DMS 273 (cell line): ENCODE measurements around the gene SLC25A20.

ENCODE experiments used
- DNase-seq: peaks from one replicate; lab custom pipeline; 2025; ENCODE audit not compliant: unreplicated experiment; lab: John Stamatoyannopoulos, UW

SLC25A20 gene

DNA sequence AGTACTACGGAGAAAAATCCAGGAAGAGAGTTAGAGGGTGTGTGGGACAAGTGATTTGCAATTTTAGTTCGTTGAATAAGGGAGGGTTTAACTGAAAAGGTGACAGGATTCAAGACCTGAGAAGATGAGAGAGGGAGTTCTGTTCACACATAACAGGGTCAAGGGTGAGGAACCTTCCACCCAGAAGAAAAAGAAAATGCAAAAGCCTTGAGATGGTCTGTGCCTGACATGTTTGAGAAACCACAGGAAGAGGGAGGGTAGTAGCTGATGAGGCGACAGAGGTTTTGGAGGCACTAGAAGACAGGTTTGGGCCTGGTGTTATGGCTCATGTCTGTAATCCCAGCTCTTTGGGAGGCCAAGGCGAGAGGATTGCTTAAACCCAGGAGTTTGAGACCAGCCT, 591 bp upstream of the SLC25A20 start:
- DNase-seq = no peak

DNA sequence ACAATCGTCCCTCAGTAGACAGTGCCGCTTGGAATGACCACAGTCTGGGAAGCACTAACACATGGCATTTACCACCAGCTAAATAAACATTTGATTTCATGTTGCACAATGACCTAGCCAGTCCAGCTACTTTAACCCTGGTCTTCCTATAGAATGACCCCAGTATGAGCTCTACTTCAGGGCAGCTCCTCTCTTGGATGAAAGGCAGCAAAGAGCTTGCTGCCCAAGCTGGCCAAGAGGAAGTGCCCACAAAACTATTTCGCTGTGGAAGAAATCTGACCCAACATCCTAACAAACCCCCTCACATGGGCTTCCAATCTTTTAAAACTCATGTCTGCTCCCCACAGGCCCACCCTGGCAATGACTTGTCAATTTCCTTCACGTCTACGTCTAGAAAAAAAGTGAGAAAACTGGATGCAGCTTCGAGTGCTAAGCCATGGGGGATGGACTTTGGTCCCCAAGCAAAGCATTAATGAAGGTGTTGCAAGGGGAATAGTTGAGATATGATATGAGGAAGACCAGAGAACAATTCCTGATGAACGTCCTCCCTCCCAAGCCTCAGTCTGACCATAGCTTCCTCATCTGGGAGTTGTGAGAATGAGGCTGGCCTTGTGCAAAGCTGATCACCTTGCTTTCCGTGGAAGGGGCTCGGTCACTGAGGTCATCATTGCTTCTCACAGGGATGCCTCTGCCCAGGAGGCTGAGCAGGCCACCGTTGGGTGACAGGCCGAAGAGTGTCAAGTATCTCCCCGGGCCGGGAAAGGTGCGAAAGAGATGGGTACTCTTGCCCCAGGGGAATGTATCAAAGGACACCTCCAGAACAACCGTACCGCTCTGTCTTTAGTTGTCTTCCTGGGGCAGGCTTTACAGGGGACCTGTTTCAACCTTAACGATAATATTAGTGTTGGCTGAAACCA, 964 bp downstream of the SLC25A20 start:
- DNase-seq = peak; percentile 7

DNA sequence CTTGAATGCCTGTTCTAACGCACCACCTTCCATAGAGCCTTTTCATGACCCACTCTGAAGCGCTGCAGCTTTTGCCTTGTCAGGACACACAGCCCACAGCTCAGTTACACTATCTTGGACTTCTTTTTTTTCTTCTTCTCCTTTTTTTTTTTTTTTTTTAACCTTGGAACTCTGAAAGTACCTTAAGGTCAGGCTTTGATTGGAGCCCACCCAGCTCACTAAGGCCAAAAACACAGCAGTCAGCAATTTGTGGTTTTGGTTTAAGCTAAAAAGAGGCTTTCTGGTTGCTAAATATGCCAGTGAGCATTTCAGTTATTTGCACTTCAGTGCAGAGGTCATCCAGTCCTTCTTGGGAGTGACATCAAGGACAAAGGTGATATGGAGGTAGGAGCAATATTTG, 1.7 kb downstream of the SLC25A20 start:
- no peak for DNase-seq

GRCh38 chr3:48894516-48894915, 4.2 kb downstream of the SLC25A20 start:
- no peak for DNase-seq

DNA sequence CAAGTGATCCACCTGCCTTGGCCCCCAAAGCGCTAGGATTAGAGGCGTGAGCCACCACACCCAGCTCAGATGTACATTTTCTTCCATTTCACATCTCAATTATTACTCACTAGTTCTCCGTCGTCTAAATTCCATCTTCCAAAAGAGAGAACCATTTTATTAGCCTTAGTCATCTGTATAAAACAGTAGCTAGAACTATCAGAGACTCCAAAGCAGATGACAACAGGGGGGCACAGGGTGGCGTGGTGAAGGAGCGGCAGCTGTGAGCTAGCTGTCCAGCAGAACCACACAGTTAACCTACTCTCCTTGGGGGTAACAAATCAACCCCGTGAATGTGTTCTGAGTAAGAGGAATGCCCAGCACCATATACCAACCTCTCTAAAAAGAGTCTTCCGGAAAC, 7.1 kb downstream of the SLC25A20 start:
- no peak for DNase-seq

GRCh38 chr3:48885753-48886152, 12.9 kb downstream of the SLC25A20 start:
- DNase-seq = no peak

- no peak for DNase-seq
Measured at GRCh38 chr3:48881652-48882114, 17.0 kb downstream of the SLC25A20 start.

DNA sequence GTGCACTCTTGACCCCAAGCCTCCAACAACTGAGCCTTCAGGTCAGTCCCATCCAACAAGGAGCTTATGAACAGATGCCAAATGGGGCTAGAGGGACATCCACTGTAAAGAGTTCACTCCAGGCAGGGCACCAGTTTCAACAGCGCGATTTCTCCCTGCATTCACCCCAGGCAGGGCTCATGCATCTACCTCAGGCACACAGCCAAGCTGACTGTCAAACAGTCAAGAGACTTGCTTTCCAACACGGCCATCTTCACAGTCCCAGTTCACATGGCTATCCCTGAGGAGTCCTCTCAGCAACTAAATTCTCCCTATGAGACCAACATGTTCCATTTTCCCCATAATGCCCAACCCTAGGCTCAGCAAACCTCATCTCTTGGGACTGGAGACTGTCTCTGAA, 17.7 kb downstream of the SLC25A20 start:
- DNase-seq = no peak

DNA sequence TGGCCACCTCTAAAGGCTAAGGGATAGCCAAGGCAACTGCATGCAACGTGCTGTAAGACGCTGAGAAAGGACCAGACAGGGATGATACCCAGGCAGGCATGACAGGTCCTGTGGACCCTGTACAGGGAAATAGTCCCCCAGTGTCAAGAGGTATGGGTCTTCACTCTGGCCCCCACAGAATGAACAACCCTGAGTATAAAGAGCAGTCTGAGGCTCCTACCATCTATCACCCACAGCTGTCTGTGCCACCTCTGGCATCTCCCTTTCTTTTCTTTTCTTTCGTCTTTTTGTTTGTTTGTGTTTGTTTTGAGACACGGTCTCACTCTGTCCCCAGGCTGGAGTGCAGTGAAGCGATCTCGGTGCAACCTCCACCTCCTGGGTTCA, 18.7 kb downstream of the SLC25A20 start:
- DNase-seq = no peak

GRCh38 chr3:48879307-48879993, 19.2 kb downstream of the SLC25A20 start:
- no peak for DNase-seq

DNA sequence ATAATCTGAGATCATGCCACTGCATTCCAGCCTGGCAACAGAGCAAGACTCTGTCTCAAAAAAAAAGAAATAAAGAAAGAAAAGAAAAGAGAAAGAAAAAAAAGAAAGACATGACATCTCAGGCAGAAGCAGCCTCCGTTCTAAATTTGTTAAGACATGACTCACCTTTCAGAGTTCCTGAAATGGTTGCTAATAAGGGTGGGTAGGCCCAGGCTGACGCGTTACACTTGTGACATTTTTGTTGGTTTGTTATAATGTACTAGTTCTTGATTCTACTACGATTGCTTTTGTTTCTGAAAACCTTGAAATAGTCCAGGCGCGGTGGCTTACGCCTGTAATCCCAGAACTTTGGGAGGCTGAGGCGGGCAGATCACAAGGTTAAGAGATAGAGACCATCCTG, 21.0 kb downstream of the SLC25A20 start:
- no peak for DNase-seq

DNA sequence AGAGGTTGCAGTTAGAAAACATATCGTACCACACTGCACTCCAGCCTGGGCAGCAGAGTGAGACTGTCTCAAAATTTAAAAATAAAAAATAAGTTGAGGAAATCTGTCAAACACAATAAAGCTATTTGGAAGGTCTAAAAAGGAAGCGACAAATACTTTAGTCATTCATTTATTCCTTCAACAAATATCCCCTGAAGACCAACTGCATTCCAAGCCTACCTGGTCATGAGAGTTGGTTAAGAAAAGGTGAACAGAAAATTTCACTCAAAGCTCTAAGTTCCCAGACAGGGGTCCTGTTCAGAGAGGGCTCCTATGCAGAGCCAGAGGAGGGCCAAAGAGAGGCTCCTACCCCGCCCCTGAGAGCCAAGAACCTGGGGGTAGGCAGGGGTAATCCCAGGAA, 35.6 kb downstream of the SLC25A20 start:
- DNase-seq = no peak

DNA sequence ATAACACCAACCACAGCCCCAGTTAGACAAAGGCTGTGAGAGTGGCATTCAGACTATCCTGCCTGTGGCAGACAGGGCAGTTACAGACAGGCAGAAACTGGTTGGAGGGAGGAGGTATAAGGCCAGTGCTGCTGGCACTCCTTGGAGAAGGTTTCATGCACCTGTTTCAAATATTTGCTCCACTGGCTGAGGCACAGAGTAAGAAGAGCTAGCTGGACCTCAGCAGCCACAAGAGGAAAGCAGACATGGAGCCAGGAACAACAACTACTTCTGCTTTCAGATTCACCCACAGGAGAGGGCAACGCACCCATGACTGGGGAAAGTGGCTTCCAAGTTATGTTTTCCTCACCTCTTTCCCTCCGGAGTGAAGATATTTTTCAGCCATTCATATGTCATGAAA, 39.5 kb downstream of the SLC25A20 start:
- no peak for DNase-seq

DNA sequence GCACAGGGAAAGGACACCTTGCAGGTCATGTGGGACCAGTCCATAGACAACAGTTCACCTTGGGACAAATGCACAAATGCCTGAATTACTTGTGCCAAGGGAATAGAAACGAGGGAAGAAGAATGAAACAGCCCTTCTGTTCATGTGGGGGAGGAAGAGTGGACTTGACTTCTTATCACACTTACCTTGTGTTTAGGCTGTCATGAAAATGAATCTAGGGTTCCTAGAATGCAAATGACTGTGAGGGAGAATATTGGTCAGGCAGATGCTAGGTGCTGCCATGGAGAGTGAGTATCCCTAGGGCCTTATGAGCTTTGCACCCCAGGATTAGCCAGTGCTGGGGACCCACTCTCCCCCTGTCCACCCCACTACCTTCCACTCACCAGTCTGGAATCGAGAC, 40.0 kb downstream of the SLC25A20 start:
- no peak for DNase-seq

DNA sequence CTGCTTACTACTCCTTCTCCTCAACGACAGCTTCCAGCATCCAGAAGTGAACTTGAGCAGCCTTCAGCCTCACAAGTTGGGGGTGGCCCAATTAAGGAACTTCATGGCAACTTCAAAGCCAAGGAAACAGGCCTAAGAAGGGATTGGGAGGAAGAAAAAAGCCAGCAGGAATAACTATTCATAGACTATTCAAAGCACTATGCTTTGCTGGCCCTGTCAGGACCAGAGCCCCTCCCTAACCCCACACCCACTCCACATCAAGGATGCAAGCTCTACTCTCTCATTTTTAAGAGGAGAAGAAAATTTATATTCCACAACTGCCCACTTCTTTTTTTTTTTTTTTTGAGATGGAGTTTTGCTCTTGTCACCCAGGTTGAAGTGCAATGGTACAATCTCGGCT, 41.0 kb downstream of the SLC25A20 start:
- no peak for DNase-seq

- DNase-seq = peak; percentile 43
Measured at GRCh38 chr3:48856469-48856868, 42.2 kb downstream of the SLC25A20 start.

GRCh38 chr3:48855681-48856447, 42.8 kb downstream of the SLC25A20 start:
- DNase-seq = peak; percentile 42

- DNase-seq = no peak
Measured at GRCh38 chr3:48852151-48852550, 46.5 kb downstream of the SLC25A20 start.

DNA sequence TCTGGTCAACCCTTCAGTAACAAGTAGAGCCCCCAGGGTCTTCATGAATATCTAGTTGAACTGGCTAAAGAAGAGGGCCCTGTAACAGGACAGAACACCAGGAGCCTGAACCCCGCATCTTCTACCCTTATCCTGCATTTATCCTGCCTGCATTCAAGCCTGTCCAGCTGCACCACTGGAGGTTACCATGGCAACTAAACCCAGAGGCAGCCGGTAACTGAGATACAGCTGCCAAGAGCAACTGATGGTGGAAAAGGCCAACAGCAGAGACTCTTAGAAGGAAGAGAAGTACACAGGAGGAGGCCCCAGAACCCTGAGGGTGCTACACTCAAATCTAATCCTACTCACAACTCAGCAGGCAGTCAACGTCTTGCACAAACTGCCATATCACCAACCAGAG, 47.3 kb downstream of the SLC25A20 start:
- DNase-seq = peak; percentile 85

DNA sequence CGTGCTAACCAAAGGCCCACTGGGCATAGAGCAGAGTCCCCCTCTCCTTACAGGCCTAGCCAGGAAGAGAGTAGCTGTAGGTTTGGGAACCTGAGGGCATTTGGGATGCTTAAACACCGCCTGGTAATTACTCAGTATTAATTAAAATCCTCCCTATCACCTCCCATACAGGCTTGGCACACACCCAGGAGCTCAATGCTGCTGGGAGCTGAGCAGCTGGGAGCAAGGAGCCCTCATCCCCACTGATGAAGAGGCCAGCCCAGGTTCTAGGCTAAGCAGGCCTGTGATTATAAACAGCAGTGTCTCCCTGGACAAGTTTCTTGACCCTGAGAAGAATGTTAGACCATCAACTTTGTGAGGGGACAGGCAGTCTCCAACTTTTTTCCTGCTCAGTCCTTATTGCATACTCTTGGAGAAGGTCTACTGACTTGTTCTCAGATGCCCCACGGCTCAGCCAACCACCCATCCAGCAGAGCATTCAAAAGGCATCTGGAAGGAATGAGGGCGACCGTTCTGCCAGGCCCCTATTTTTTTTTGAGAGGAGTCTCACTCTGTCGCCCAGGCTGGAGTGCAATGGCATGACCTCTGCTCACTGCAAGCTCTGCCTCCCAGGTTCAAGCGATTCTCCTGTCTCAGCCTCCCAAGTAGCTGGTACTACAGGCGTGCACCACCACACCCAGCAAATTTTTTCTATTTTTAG, 49.7 kb downstream of the SLC25A20 start:
- peak; percentile 54 for DNase-seq
